ENCODE results near the gene RLF. TPM values are rescaled to one million over a fixed set of nuclear protein-coding genes. Genes with fewer than 3 reads are reported as not detected.

The RLF gene
- total and polyA plus RNA-seq, 9 of the 15 experiments (the other 6 are each of a cell fraction or from before 2014, with no cell fraction given): 3.6 to 35.0 (median 21.2) TPM

DNA sequence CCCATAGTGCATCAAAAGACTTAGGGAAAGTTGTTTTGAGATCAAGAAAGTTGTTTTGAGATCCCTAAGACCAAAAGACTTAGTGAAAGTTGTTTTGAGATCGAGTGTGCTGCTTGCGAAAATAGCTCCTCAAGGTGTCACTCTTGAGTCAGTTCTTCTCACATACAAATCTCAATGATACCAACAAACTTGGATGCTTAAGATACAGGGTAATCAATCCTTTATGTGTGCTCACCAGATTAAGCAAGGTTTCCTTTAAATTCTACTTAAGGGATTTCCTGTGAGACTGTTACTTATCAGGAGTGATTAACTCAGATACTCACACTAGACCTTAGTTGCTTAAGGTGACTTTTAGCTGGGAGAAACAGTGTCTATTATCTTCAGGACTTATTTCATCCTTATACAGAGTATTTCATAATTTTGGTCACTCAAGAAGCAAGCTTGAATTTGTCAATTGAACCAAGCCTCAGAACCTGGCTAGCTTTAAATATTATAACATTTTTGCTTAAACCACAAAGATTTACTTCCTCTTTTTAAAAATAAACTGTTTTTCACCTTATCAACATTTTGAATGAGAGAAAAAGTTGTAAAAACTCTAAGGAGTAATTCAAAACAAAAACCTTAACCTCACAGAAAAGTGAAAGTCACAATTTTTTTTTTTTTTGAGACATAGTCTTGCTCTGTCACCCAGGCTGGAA, 8.0 kb upstream of the RLF start (continued):
- TF ChIP-seq, protein P1, sequence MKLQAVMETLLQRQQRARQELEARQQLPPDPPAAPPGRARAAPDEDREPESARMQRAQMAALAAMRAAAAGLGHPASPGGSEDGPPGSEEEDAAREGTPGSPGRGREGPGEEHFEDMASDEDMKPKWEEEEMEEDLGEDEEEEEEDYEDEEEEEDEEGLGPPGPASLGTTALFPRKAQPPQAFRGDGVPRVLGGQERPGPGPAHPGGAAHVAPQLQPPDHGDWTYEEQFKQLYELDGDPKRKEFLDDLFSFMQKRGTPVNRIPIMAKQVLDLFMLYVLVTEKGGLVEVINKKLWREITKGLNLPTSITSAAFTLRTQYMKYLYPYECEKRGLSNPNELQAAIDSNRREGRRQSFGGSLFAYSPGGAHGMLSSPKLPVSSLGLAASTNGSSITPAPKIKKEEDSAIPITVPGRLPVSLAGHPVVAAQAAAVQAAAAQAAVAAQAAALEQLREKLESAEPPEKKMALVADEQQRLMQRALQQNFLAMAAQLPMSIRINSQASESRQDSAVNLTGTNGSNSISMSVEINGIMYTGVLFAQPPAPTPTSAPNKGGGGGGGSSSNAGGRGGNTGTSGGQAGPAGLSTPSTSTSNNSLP (IDR thresholded peaks at IDR 0.05; ENCODE audit: borderline replicate concordance, low read depth, low read length): peak; percentile 50; the same call in 1 of the 2 replicates
- TF ChIP-seq NRF1 (conservative IDR thresholded peaks at IDR 0.05 in 1 of 2, IDR thresholded peaks at IDR 0.05 in 1 of 2) (no peak), PHF21A (IDR thresholded peaks at IDR 0.05; ENCODE audit: borderline replicate concordance, low read depth) (0 out of 2 replicates have a peak, but pooled peaks have one; percentile 18), CEBPB (tag; IDR thresholded peaks at IDR 0.05) (peak; percentile 65; the same call in 1 of the 2 replicates), ZNF174 (CRISPR knock-in tag; IDR thresholded peaks at IDR 0.05) (no peak), RAD21 (CRISPR knock-in tag; conservative IDR thresholded peaks at IDR 0.05 in 1 of 2, IDR thresholded peaks at IDR 0.05 in 1 of 2) (peak; percentile 76 to 93), ARNT (IDR thresholded peaks at IDR 0.05) (peak in 1 of 2 experiments; percentile 64; a peak in 2 of 4 replicates), NCOA1 (IDR thresholded peaks at IDR 0.05; ENCODE audit: low read depth) (peak; percentile 20; the same call in 1 of the 2 replicates)
- TF ChIP-seq, protein P2, sequence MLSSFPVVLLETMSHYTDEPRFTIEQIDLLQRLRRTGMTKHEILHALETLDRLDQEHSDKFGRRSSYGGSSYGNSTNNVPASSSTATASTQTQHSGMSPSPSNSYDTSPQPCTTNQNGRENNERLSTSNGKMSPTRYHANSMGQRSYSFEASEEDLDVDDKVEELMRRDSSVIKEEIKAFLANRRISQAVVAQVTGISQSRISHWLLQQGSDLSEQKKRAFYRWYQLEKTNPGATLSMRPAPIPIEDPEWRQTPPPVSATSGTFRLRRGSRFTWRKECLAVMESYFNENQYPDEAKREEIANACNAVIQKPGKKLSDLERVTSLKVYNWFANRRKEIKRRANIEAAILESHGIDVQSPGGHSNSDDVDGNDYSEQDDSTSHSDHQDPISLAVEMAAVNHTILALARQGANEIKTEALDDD (IDR thresholded peaks at IDR 0.05): 0 out of 2 replicates have a peak, but pooled peaks have one; percentile 34
